HepG2 (cell line): ENCODE results near the gene KCNH6. TPM values are rescaled to one million over a fixed set of nuclear protein-coding genes. Genes with fewer than 3 reads are reported as not detected.

Experiments used
- AHR ChIP-seq: IDR thresholded peaks from 2 replicates; pipeline ENCODE4 v1.6.1; 2018; ENCODE audit warnings: missing genetic modification reagents, missing compliant biosample characterization
- E2F1 ChIP-seq: sonication (generic); formaldehyde crosslinking; IDR thresholded peaks from 2 replicates; pipeline ENCODE4 v1.5.0; 2020; ENCODE audit warnings: missing genetic modification reagents
- IRF2 ChIP-seq: IDR thresholded peaks from 2 replicates; pipeline ENCODE4 v1.6.1; 2018; ENCODE audit warnings: missing genetic modification reagents, missing compliant biosample characterization
- KDM5A ChIP-seq: fragments of 200-600 bp; sonication (generic); IDR thresholded peaks from 2 replicates; pipeline ENCODE4 v1.7.0; 2018; ENCODE audit warnings: antibody characterized with exemption, mild to moderate bottlenecking, low read length, borderline replicate concordance
- KDM5B ChIP-seq: sonication (generic); formaldehyde crosslinking; IDR thresholded peaks from 2 replicates; pipeline ENCODE4 v1.4.0; 2020; ENCODE audit warnings: missing genetic modification reagents, mild to moderate bottlenecking, borderline replicate concordance
- MEIS1 ChIP-seq: sonication (generic); formaldehyde crosslinking; IDR thresholded peaks from 2 replicates; pipeline ENCODE4 v1.9.0; 2021; ENCODE audit warnings: mild to moderate bottlenecking, missing genetic modification reagents, moderate library complexity, borderline replicate concordance
- MLXIP ChIP-seq: sonication (generic); formaldehyde crosslinking; IDR thresholded peaks from 2 replicates; pipeline ENCODE4 v1.9.0; 2021; ENCODE audit warnings: missing genetic modification reagents, borderline replicate concordance
- MXD3 ChIP-seq: IDR thresholded peaks from 2 replicates; pipeline ENCODE4 v1.6.1; 2016; ENCODE audit warnings: mild to moderate bottlenecking, missing biosample characterization, missing genetic modification reagents
- MYC ChIP-seq: sonication (generic); formaldehyde crosslinking; IDR thresholded peaks from 2 replicates; pipeline ENCODE4 v1.9.0; 2021; ENCODE audit warnings: missing genetic modification reagents, borderline replicate concordance
- NBN ChIP-seq: fragments of 450-650 bp; conservative IDR thresholded peaks from 2 replicates; pipeline ENCODE4 v1.6.1; 2017
- NFE2L1 ChIP-seq: sonication (generic); formaldehyde crosslinking; IDR thresholded peaks from 2 replicates; pipeline ENCODE4 v1.4.0; 2020; ENCODE audit warnings: missing genetic modification reagents, mild to moderate bottlenecking, borderline replicate concordance
- SIX4 ChIP-seq: sonication (generic); formaldehyde crosslinking; IDR thresholded peaks from 2 replicates; pipeline ENCODE4 v1.4.0; 2020; ENCODE audit warnings: missing genetic modification reagents
- TBL1XR1 ChIP-seq: fragments of 150-350 bp; IDR thresholded peaks from 2 replicates; pipeline ENCODE4 v1.6.1; 2014; ENCODE audit warnings: borderline replicate concordance, low read length; ENCODE audit not compliant: partially characterized antibody
- ZBTB8A ChIP-seq: sonication (generic); formaldehyde crosslinking; IDR thresholded peaks from 2 replicates; pipeline ENCODE4 v1.4.0; 2020; ENCODE audit warnings: mild to moderate bottlenecking, low read depth, missing genetic modification reagents, borderline replicate concordance
- ZFP1 ChIP-seq: IDR thresholded peaks from 2 replicates; pipeline ENCODE4 v1.6.1; 2016
- ZIK1 ChIP-seq: sonication (generic); formaldehyde crosslinking; IDR thresholded peaks from 2 replicates; pipeline ENCODE4 v1.5.0; 2020; ENCODE audit warnings: mild to moderate bottlenecking, low read depth, missing genetic modification reagents, borderline replicate concordance
- ZNF253 ChIP-seq: sonication (generic); formaldehyde crosslinking; IDR thresholded peaks from 2 replicates; pipeline ENCODE4 v1.8.0; 2022; ENCODE audit warnings: mild to moderate bottlenecking, missing genetic modification reagents, borderline replicate concordance
- ZNF547 ChIP-seq: sonication (generic); formaldehyde crosslinking; IDR thresholded peaks from 2 replicates; pipeline ENCODE4 v1.5.1; 2020; ENCODE audit warnings: mild to moderate bottlenecking, missing genetic modification reagents
- ZNF556 ChIP-seq: sonication (generic); formaldehyde crosslinking; IDR thresholded peaks from 2 replicates; pipeline ENCODE4 v1.4.0; 2020; ENCODE audit warnings: mild to moderate bottlenecking, missing genetic modification reagents, borderline replicate concordance
- ZNF891 ChIP-seq: sonication (generic); formaldehyde crosslinking; IDR thresholded peaks from 2 replicates; pipeline ENCODE4 v1.5.0; 2020; ENCODE audit warnings: mild to moderate bottlenecking, missing genetic modification reagents
- polyA plus RNA-seq, 8 experiments: library from polyadenylated mRNA; depleted of rRNA in 3 of 8; stranded (reverse) in 7 of 8; unstranded in 1 of 8; fragments of >200 nt; fragmentation: Illumina TruSeq in 4 of 8; extraction: Trizol in 4 of 8; gene quantifications; 2 replicates each; pipeline versions ENCODE4 v1.2.1 to v1.2.3, GENCODE V29; 2011 to 2016; ENCODE audit warnings: low read depth in 4 of 8, missing spikeins in 1 of 8, mixed read lengths in 1 of 8; ENCODE audit not compliant: insufficient read depth in 1 of 8
- total RNA-seq, 5 experiments: library from RNA; depleted of rRNA; stranded (reverse); fragments of >200 nt; fragmentation: Illumina TruSeq; extraction: Trizol; gene quantifications; 2 replicates each; pipeline ENCODE4 v1.2.3, GENCODE V29; 2016; ENCODE audit warnings: low read depth in 1 of 5
- TF ChIP-seq, protein P1 (sequence below): sonication (generic); formaldehyde crosslinking; IDR thresholded peaks from 2 replicates; pipeline ENCODE4 v1.4.0; 2020; ENCODE audit warnings: missing genetic modification reagents, borderline replicate concordance

The KCNH6 gene
- total and polyA plus RNA-seq, 2 of the 13 experiments (the other 11 are each of a cell fraction or from before 2014, with no cell fraction given) = 0.05 to 0.18 TPM

DNA sequence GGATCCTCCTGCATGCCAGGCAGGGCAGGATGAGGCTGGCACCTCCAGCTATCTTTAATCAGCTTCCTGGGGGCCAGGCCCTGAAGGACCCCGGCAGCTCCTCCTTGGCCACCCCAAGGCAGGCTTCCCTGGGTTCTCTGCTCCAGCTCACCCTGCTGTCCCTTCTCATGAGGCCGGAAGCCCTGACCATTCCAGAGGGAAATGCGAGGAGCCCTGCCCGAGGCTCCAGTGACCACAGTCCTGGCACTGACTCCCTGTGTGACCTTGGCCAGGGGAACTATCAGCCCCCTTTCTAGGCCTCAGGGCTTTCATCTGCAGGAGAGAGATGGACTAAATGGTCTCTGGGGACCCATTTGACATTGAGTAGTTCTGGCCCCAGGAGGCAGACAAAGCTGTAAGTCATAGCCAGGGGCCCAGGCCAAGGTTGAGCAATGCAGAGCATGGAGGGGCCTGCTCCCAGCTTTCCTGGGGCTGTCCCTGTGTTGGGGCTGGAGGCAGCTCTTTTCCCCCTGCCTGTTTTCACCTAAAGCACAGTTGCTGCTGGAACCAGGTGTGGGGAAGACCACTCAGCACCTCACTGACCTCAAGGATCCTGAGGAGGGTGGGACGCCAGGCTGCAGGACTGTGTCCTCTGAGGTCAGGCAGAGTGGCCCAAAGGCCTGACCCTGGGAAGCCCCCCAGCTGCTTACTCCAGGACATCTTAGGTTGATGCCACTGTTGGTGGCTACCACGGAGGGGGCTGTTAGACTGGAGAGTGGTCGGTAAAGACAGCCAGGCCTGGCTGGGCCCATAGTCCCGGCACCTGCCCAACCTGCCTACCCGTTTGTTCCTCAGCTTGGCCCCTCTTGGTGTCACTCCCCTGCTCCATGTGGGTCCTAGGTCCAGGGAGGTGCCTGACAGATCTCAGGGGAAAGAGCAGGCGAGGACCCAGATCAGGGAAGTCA, 8.1 kb downstream of the KCNH6 start (continued):
- TF ChIP-seq ZBTB8A (CRISPR knock-in tag) (peak; percentile 70; the same call in 1 of the 2 replicates), MXD3 (CRISPR knock-in tag) (no peak), E2F1 (CRISPR knock-in tag) (no peak), ZNF891 (peak; percentile 54; the same call in 1 of the 2 replicates), ZNF253 (CRISPR knock-in tag) (no peak), ZNF547 (CRISPR knock-in tag) (0 out of 2 replicates have a peak, but pooled peaks have one; percentile 58), MLXIP (CRISPR knock-in tag) (no peak), TBL1XR1 (no peak), MYC (CRISPR knock-in tag) (peak; percentile 66; the same call in 1 of the 2 replicates), MEIS1 (peak; percentile 92), NBN (no peak), KDM5B (peak; percentile 25; the same call in 1 of the 2 replicates), AHR (CRISPR knock-in tag) (no peak), KDM5A (no peak), ZNF556 (peak; percentile 91; the same call in 1 of the 2 replicates), NFE2L1 (CRISPR knock-in tag) (no peak), IRF2 (CRISPR knock-in tag) (peak; percentile 78), ZIK1 (CRISPR knock-in tag) (no peak), ZFP1 (CRISPR knock-in tag) (peak; percentile 75; the same call in 1 of the 2 replicates), SIX4 (CRISPR knock-in tag) (peak; percentile 76)
- TF ChIP-seq, protein P1, sequence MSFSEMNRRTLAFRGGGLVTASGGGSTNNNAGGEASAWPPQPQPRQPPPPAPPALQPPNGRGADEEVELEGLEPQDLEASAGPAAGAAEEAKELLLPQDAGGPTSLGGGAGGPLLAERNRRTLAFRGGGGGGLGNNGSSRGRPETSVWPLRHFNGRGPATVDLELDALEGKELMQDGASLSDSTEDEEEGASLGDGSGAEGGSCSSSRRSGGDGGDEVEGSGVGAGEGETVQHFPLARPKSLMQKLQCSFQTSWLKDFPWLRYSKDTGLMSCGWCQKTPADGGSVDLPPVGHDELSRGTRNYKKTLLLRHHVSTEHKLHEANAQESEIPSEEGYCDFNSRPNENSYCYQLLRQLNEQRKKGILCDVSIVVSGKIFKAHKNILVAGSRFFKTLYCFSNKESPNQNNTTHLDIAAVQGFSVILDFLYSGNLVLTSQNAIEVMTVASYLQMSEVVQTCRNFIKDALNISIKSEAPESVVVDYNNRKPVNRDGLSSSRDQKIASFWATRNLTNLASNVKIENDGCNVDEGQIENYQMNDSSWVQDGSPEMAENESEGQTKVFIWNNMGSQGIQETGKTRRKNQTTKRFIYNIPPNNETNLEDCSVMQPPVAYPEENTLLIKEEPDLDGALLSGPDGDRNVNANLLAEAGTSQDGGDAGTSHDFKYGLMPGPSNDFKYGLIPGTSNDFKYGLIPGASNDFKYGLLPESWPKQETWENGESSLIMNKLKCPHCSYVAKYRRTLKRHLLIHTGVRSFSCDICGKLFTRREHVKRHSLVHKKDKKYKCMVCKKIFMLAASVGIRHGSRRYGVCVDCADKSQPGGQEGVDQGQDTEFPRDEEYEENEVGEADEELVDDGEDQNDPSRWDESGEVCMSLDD (CRISPR knock-in tag) = peak; percentile 63
